ENCODE measurements around the gene KSR2.
"Not testable (repeated sequence)": the region's sequence is repeated elsewhere in the genome, so short reads cannot be mapped to it uniquely, and the experiment has no call there.

Gene KSR2

DNA sequence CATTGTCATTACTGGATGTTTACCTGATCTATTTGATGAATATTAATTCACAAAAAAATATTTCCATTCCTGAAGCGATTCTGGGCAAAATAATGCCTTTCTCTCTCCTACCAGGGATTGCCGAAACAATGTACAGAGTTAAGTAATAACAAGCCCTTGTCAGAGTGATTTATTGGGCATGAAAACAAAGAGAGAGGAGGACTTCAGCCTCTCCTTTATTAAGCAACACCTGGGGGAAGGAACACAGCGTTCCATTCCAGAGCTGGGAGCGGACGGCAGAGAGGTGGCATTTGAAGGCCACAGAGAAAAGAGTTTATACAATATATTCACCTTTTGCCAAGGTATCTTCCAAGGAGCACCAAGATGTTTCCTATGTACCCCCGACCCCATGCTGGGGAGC is 165.8 kb downstream of the KSR2 start:
- Histone ChIP-seq H3K27me3 (ENCODE audit: control insufficient read depth in 1 of 2, insufficient read depth in 1 of 2, low read length in 2 of 2) (peaks cover 0 to 21% of the 10 kb centered on the region in 2 experiments), H3K4me2 (ENCODE audit: low read length, poor library complexity, severe bottlenecking) (no peak overlapping the region), H2BK12ac (ENCODE audit: low read length in 2 of 2) (no peak overlapping the region), H4K8ac (ENCODE audit: low read length) (no peak overlapping the region), H3K4ac (ENCODE audit: low read depth in 1 of 2, low read length in 2 of 2) (no peak overlapping the region), H3K9ac (ENCODE audit: low read length) (no peak overlapping the region), H2AFZ (ENCODE audit: low read depth, low read length) (no peak overlapping the region), H3K27ac (ENCODE audit: low read length, poor library complexity, severe bottlenecking) (no peak overlapping the region), H3K79me1 (replicated peaks; ENCODE audit: low read length, poor library complexity, severe bottlenecking) (no peaks in the 10 kb centered on the region), H4K91ac (ENCODE audit: low read length) (no peak overlapping the region), H2BK5ac (ENCODE audit: low read depth, low read length, poor library complexity, severe bottlenecking) (no peak overlapping the region), H3K4me3 (ENCODE audit: insufficient read depth in 1 of 2, low read depth in 1 of 2, low read length in 2 of 2) (no peak overlapping the region), H2BK120ac (ENCODE audit: low read depth, low read length) (no peak overlapping the region), H3K14ac (ENCODE audit: low read length in 2 of 2) (no peak overlapping the region), H3K4me1 (ENCODE audit: control insufficient read depth, insufficient read depth, low read depth, low read length) (peaks cover 2% of the 10 kb centered on the region), H2BK15ac (ENCODE audit: low read depth, poor library complexity, severe bottlenecking) (no peak overlapping the region), H3K23ac (ENCODE audit: low read length in 2 of 2) (no peak overlapping the region), H3K9me3 (ENCODE audit: control insufficient read depth, low read length) (no peaks in the 10 kb centered on the region), H3K36me3 (ENCODE audit: control insufficient read depth in 1 of 2, insufficient read depth in 2 of 2, low read depth in 1 of 2, low read length in 2 of 2) (no peaks in the 10 kb centered on the region), H3K18ac (ENCODE audit: low read depth in 1 of 2, low read length in 2 of 2) (no peak overlapping the region), H2AK5ac (ENCODE audit: low read length, severe bottlenecking) (no peak overlapping the region)
- 75% methylated on average over 4 of the region's 6 CpGs for WGBS
- DNase-seq, result no peak

DNA sequence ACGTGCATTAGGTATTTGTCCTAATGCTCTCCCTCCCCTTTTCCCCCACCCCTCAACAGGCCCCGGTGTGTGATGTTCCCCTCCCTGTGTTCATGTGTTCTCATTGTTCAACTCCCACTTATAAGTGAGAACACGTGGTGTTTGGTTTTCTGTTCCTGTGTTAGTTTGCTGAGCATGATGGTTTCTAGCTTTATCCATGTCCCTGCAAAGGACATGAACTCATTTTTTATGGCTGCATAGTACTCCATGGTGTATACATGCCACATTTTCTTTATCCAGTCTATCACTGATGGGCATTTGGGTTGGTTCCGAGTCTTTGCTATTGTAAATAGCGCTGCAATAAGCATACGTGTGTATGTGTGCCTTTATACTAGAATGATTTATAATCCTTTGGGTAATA is 168.1 kb downstream of the KSR2 start:
- not testable (repeated sequence) for DNase-seq; H3K4me3 ChIP-seq (ENCODE audit: insufficient read depth in 1 of 2, low read depth in 1 of 2, low read length in 2 of 2); H3K14ac ChIP-seq (ENCODE audit: low read length in 2 of 2); H3K18ac ChIP-seq (ENCODE audit: low read depth in 1 of 2, low read length in 2 of 2); H2BK15ac ChIP-seq (ENCODE audit: low read depth, poor library complexity, severe bottlenecking); H3K27me3 ChIP-seq (ENCODE audit: control insufficient read depth in 1 of 2, insufficient read depth in 1 of 2, low read length in 2 of 2); H4K8ac ChIP-seq (ENCODE audit: low read length); H2BK5ac ChIP-seq (ENCODE audit: low read depth, low read length, poor library complexity, severe bottlenecking); H2BK120ac ChIP-seq (ENCODE audit: low read depth, low read length); H3K23ac ChIP-seq (ENCODE audit: low read length in 2 of 2); H3K4ac ChIP-seq (ENCODE audit: low read depth in 1 of 2, low read length in 2 of 2); H3K79me1 ChIP-seq (replicated peaks; ENCODE audit: low read length, poor library complexity, severe bottlenecking); H3K4me1 ChIP-seq (ENCODE audit: control insufficient read depth, insufficient read depth, low read depth, low read length); H3K9ac ChIP-seq (ENCODE audit: low read length); H2AK5ac ChIP-seq (ENCODE audit: low read length, severe bottlenecking); H2BK12ac ChIP-seq (ENCODE audit: low read length in 2 of 2); H3K36me3 ChIP-seq (ENCODE audit: control insufficient read depth in 1 of 2, insufficient read depth in 2 of 2, low read depth in 1 of 2, low read length in 2 of 2); H2AFZ ChIP-seq (ENCODE audit: low read depth, low read length); H4K91ac ChIP-seq (ENCODE audit: low read length); H3K27ac ChIP-seq (ENCODE audit: low read length, poor library complexity, severe bottlenecking); H3K9me3 ChIP-seq (ENCODE audit: control insufficient read depth, low read length); H3K4me2 ChIP-seq (ENCODE audit: low read length, poor library complexity, severe bottlenecking)
- 92% methylated on average over 2 of the region's 6 CpGs for WGBS

DNA sequence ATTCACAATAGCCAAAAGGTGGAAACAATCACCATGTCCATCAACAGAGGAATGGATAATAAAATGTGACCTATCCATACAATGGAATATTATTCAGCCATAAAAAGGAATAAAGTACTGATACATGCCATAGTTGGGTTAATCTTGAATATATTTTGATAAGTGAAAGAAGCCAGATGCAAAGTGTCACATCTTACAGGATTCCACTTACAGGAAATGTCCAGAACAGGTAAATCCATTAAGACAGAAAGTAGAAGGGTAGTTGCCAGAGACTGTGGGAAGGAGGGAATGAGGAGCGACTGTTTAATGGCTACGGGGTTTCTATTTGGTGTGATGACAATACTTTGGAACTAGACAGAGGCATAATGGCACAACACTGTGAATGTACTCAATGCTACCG is 171.6 kb downstream of the KSR2 start:
- DNase-seq, result no peak
- no peak overlapping the region for H4K91ac ChIP-seq (ENCODE audit: low read length)
- H2AFZ ChIP-seq (ENCODE audit: low read depth, low read length), result no peak overlapping the region
- H2BK120ac ChIP-seq (ENCODE audit: low read depth, low read length), result no peak overlapping the region
- H3K4me1 ChIP-seq (ENCODE audit: control insufficient read depth, insufficient read depth, low read depth, low read length), result peaks cover 9% of the 10 kb centered on the region
- no peak overlapping the region for H3K4me2 ChIP-seq (ENCODE audit: low read length, poor library complexity, severe bottlenecking)
- H4K8ac ChIP-seq (ENCODE audit: low read length), result no peak overlapping the region
- no peak overlapping the region for H3K27ac ChIP-seq (ENCODE audit: low read length, poor library complexity, severe bottlenecking)
- no peak overlapping the region for H3K4ac ChIP-seq (ENCODE audit: low read depth in 1 of 2, low read length in 2 of 2)
- no peaks in the 10 kb centered on the region for H3K79me1 ChIP-seq (replicated peaks; ENCODE audit: low read length, poor library complexity, severe bottlenecking)
- no peak overlapping the region for H3K23ac ChIP-seq (ENCODE audit: low read length in 2 of 2)
- H3K18ac ChIP-seq (ENCODE audit: low read depth in 1 of 2, low read length in 2 of 2), result no peak overlapping the region
- H3K9ac ChIP-seq (ENCODE audit: low read length), result no peak overlapping the region
- H2BK5ac ChIP-seq (ENCODE audit: low read depth, low read length, poor library complexity, severe bottlenecking), result no peak overlapping the region
- H3K36me3 ChIP-seq (ENCODE audit: control insufficient read depth in 1 of 2, insufficient read depth in 2 of 2, low read depth in 1 of 2, low read length in 2 of 2), result peaks cover 0 to 6% of the 10 kb centered on the region in 2 experiments
- H3K27me3 ChIP-seq (ENCODE audit: control insufficient read depth in 1 of 2, insufficient read depth in 1 of 2, low read length in 2 of 2), result no peaks in the 10 kb centered on the region
- H3K4me3 ChIP-seq (ENCODE audit: insufficient read depth in 1 of 2, low read depth in 1 of 2, low read length in 2 of 2), result no peak overlapping the region
- H3K9me3 ChIP-seq (ENCODE audit: control insufficient read depth, low read length), result no peaks in the 10 kb centered on the region
- H2BK15ac ChIP-seq (ENCODE audit: low read depth, poor library complexity, severe bottlenecking), result no peak overlapping the region
- H2AK5ac ChIP-seq (ENCODE audit: low read length, severe bottlenecking), result no peak overlapping the region
- WGBS, result 80% methylated on average over 3 of the region's 3 CpGs
- no peak overlapping the region for H2BK12ac ChIP-seq (ENCODE audit: low read length in 2 of 2)
- no peak overlapping the region for H3K14ac ChIP-seq (ENCODE audit: low read length in 2 of 2)

DNA sequence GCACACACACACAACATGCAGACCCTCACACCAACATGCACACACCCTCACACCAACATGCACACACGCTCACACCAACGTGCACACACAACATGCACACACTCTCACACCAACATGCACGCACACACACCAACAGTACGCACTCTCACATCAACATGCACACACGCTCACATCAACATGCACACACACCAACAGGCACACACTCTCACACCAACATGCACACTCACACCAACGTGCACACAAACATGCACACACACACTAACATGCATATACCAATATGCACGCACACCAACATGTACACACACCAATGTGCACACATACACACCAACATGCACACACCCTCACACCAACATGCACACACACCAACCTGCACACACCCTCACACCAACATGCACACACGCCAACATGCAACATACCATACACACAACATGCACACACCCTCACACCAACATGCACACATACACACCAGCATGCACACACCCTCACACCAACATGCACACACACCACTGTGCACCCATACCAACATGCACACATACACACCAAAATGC is 175.8 kb downstream of the KSR2 start:
- Histone ChIP-seq H3K36me3 (ENCODE audit: control insufficient read depth in 1 of 2, insufficient read depth in 2 of 2, low read depth in 1 of 2, low read length in 2 of 2) (peaks cover 0 to 6% of the 10 kb centered on the region in 2 experiments), H3K79me1 (replicated peaks; ENCODE audit: low read length, poor library complexity, severe bottlenecking) (no peaks in the 10 kb centered on the region), H2BK5ac (ENCODE audit: low read depth, low read length, poor library complexity, severe bottlenecking) (no peak overlapping the region), H3K23ac (ENCODE audit: low read length in 2 of 2) (no peak overlapping the region), H4K91ac (ENCODE audit: low read length) (peak overlapping the region; percentile 43), H3K27me3 (ENCODE audit: control insufficient read depth in 1 of 2, insufficient read depth in 1 of 2, low read length in 2 of 2) (peaks cover 0 to 15% of the 10 kb centered on the region in 2 experiments), H3K9ac (ENCODE audit: low read length) (no peak overlapping the region), H3K4me2 (ENCODE audit: low read length, poor library complexity, severe bottlenecking) (no peak overlapping the region), H3K9me3 (ENCODE audit: control insufficient read depth, low read length) (no peaks in the 10 kb centered on the region), H2BK15ac (ENCODE audit: low read depth, poor library complexity, severe bottlenecking) (no peak overlapping the region), H2BK120ac (ENCODE audit: low read depth, low read length) (no peak overlapping the region), H4K8ac (ENCODE audit: low read length) (no peak overlapping the region), H2BK12ac (ENCODE audit: low read length in 2 of 2) (no peak overlapping the region), H3K4me1 (ENCODE audit: control insufficient read depth, insufficient read depth, low read depth, low read length) (peaks cover 10% of the 10 kb centered on the region), H3K4me3 (ENCODE audit: insufficient read depth in 1 of 2, low read depth in 1 of 2, low read length in 2 of 2) (no peak overlapping the region), H3K4ac (ENCODE audit: low read depth in 1 of 2, low read length in 2 of 2) (no peak overlapping the region), H2AK5ac (ENCODE audit: low read length, severe bottlenecking) (no peak overlapping the region), H2AFZ (ENCODE audit: low read depth, low read length) (no peak overlapping the region), H3K14ac (ENCODE audit: low read length in 2 of 2) (peak overlapping the region in 1 of 2 experiments; percentile 24), H3K18ac (ENCODE audit: low read depth in 1 of 2, low read length in 2 of 2) (no peak overlapping the region), H3K27ac (ENCODE audit: low read length, poor library complexity, severe bottlenecking) (no peak overlapping the region)
- DNase-seq, result no peak
- WGBS, result 81% methylated on average over 8 of the region's 8 CpGs

Data from mesenchymal stem cell (in vitro differentiated cells and primary cell).